ENCODE results near the gene VASN.
"Not testable (repeated sequence)": the region's sequence is repeated elsewhere in the genome, so short reads cannot be mapped to it uniquely, and the experiment has no call there.

Gene VASN

DNA sequence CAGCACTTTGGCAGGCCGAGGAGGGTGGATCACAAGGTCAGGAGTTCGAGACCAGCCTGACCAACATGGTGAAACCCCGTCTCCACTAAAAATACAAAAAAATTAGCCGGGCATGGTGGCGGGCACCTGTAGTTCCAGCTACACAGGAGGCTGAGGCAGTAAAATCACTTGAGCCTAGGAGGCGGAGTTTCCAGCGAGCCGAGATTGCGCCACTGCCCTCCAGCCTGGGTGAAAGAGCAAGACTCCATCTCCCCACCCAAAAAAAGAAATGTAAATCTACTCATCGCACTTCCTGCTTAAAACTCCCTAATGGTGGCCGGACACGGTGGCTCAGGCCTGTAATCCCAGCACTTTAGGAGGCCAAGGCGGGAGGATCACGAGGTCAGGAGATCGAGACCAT is 22.2 kb downstream of the VASN start:
- not testable (repeated sequence) for H3K27me3 ChIP-seq (ENCODE audit: insufficient read depth, low read length); H3K27ac ChIP-seq (ENCODE audit: low read depth, low read length); H3K36me3 ChIP-seq (ENCODE audit: insufficient read depth, low read length); H3K4me3 ChIP-seq (ENCODE audit: low read depth, low read length); H3K79me2 ChIP-seq (ENCODE audit: control insufficient read depth, insufficient read depth, low read length, unreplicated experiment); H2AFZ ChIP-seq (ENCODE audit: low read length, unreplicated experiment)
- H3K4me1 ChIP-seq (ENCODE audit: control insufficient read depth, insufficient read depth, low read length, unreplicated experiment) = peaks cover 25% of the 10 kb centered on the region

DNA sequence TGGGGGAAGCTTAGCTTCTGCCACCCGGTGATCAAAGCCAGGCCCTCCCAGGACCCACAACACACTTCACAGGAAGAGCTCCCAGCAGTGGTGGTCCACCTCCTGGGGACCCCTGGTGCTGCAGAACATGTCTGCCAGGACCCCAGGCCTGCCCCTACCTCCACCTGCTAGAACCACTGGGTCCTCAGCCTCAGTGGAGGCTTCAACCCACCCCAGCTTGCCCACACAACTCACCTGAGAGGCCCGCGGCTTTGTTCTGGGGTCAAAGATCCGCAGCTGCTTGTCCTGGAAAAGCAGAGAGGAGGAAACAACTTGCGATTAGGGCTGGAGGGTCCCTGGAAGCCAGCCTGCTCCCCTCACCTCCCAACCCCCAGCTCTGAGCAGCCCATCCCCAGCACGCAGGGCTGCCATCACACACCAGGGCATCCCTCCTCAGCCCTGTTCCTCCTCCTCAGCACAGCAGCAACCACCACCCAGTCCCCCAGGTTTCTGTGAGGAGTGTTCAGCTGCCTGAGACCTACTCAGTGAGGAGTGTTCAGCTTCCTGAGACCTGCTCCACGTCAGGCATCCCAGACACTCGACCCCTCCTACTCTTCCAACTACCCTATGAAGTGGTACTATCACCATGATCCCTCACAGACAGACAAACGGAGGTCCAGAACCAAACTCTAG is 23.5 kb downstream of the VASN start:
- Histone ChIP-seq H3K4me1 (ENCODE audit: control insufficient read depth, insufficient read depth, low read length, unreplicated experiment) (peaks cover 18% of the 10 kb centered on the region), H3K36me3 (ENCODE audit: insufficient read depth, low read length) (no peaks in the 10 kb centered on the region), H3K27me3 (ENCODE audit: insufficient read depth, low read length) (no peaks in the 10 kb centered on the region), H2AFZ (ENCODE audit: low read length, unreplicated experiment) (no peak overlapping the region), H3K79me2 (ENCODE audit: control insufficient read depth, insufficient read depth, low read length, unreplicated experiment) (no peaks in the 10 kb centered on the region), H3K27ac (ENCODE audit: low read depth, low read length) (no peak overlapping the region), H3K4me3 (ENCODE audit: low read depth, low read length) (no peak overlapping the region)

DNA sequence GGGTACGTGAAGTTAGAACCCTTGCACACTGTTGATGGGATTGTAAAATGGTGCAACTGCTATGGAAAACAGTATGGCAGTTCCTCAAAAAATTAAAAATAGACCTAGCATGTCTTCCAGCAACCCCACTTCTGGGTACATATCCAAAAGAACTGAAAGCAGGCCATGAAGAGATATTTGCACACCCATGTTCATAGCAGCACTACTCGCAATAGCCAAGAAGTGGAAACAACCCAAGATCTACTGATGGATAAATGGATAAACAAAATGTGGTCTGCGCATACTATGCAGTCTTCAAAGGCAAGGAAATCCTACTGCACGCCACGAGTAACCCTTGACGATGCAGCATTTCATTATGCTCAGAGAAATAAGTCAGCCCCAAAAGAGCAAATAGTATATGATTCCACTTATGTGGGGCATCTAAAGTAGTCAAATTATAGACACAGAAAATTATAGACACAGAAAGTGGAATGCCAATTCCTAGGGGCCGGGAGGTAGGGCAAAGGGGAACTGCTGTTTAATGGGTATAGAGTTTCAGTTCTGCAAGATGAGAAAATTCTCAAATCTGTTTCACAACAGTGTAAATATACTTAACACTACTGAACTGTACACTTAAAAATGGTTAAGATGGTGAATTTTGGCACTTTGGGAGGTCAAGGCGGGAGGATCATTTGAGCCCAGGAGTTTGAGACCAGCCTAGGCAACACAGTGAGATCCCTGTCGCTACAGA is 27.5 kb downstream of the VASN start:
- Histone ChIP-seq H3K36me3 (ENCODE audit: insufficient read depth, low read length) (no peaks in the 10 kb centered on the region), H2AFZ (ENCODE audit: low read length, unreplicated experiment) (no peak overlapping the region), H3K4me3 (ENCODE audit: low read depth, low read length) (no peak overlapping the region), H3K79me2 (ENCODE audit: control insufficient read depth, insufficient read depth, low read length, unreplicated experiment) (no peaks in the 10 kb centered on the region), H3K27me3 (ENCODE audit: insufficient read depth, low read length) (no peaks in the 10 kb centered on the region), H3K27ac (ENCODE audit: low read depth, low read length) (no peak overlapping the region), H3K4me1 (ENCODE audit: control insufficient read depth, insufficient read depth, low read length, unreplicated experiment) (peaks cover 4% of the 10 kb centered on the region)

DNA sequence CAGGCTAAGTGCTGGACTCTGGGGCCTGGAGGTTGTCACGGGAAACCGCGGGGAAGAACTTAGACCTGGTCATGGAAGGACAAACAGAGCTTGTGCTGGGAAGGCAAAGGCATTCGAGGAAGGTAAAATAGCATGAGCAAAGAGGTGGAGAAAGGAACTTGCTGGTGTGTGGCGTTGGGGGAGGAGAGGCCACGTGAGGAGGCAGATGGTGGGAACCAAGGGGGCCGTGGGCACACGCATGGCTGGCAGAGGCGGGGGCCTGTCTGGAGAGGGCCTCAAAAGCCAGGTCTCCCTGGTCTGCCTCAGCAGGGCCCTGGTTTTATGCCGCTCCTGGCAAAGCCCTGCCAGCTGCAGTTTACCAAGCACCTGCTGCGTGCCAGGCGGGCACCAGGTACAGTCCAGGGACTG is 29.4 kb downstream of the VASN start:
- Histone ChIP-seq H3K4me1 (ENCODE audit: control insufficient read depth, insufficient read depth, low read length, unreplicated experiment) (peaks cover 4% of the 10 kb centered on the region), H3K79me2 (ENCODE audit: control insufficient read depth, insufficient read depth, low read length, unreplicated experiment) (no peaks in the 10 kb centered on the region), H3K27me3 (ENCODE audit: insufficient read depth, low read length) (no peaks in the 10 kb centered on the region), H3K4me3 (ENCODE audit: low read depth, low read length) (no peak overlapping the region), H3K36me3 (ENCODE audit: insufficient read depth, low read length) (no peaks in the 10 kb centered on the region), H2AFZ (ENCODE audit: low read length, unreplicated experiment) (no peak overlapping the region), H3K27ac (ENCODE audit: low read depth, low read length) (no peak overlapping the region)

DNA sequence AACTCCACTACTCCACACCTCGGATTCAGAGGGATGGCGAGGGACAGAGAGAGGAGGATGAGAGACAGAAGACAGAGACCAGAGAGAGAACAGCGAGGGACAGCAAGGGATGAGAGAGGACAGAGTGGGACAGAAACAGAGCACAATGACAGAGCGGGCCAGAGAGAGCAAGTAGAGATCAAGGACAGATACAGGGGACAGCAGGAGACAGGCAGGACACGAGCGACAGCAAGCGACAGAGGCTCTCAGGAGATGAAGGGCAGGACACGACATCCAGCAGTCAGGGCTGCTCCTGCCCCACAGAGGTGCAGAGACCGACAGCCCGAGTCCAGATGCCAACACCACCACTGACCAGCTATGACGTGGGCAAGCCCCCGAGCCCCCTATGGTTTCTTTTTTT is 29.9 kb downstream of the VASN start:
- Histone ChIP-seq H3K4me1 (ENCODE audit: control insufficient read depth, insufficient read depth, low read length, unreplicated experiment) (peaks cover 4% of the 10 kb centered on the region), H3K4me3 (ENCODE audit: low read depth, low read length) (no peak overlapping the region), H3K27me3 (ENCODE audit: insufficient read depth, low read length) (no peaks in the 10 kb centered on the region), H3K27ac (ENCODE audit: low read depth, low read length) (no peak overlapping the region), H3K36me3 (ENCODE audit: insufficient read depth, low read length) (no peaks in the 10 kb centered on the region), H2AFZ (ENCODE audit: low read length, unreplicated experiment) (no peak overlapping the region), H3K79me2 (ENCODE audit: control insufficient read depth, insufficient read depth, low read length, unreplicated experiment) (no peaks in the 10 kb centered on the region)

DNA sequence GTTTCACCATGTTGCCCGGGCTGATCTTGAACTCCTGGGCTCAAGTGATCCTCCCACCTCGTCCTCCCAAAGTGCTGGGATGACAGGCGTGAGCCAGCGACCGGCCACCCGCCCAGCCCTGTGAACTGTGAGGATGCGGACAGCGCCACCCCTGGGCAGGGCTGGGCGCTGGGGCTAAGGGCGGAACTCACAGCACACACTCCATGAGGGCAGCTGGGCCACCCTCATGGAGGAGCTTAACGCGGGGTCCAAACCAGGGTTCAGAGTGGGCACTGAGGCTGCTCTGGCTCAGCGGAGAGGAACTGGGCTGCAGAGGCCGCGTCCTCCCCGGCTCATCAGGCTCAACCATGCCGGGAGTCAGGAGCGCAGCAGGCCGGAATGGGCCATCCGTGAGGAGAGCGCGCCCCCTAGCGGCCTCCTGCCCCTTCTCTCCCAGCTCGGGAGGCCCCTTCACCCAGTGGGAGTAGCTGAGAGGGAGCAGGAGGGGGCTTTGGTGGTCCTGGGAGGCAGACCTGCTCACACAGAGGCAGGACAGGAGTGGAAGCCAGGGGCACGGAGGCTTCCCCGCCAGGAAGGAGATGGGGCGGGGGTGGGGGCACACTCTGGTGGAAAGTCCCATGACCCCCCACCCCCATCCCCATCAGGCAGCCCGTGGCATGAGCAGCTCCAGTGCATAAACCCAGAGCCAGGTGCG is 30.9 kb downstream of the VASN start:
- H3K27me3 ChIP-seq (ENCODE audit: insufficient read depth, low read length) = no peaks in the 10 kb centered on the region
- no peaks in the 10 kb centered on the region for H3K36me3 ChIP-seq (ENCODE audit: insufficient read depth, low read length)
- no peaks in the 10 kb centered on the region for H3K79me2 ChIP-seq (ENCODE audit: control insufficient read depth, insufficient read depth, low read length, unreplicated experiment)
- no peak overlapping the region for H3K27ac ChIP-seq (ENCODE audit: low read depth, low read length)
- peaks cover 4% of the 10 kb centered on the region for H3K4me1 ChIP-seq (ENCODE audit: control insufficient read depth, insufficient read depth, low read length, unreplicated experiment)
- H2AFZ ChIP-seq (ENCODE audit: low read length, unreplicated experiment) = no peak overlapping the region
- no peak overlapping the region for H3K4me3 ChIP-seq (ENCODE audit: low read depth, low read length)

DNA sequence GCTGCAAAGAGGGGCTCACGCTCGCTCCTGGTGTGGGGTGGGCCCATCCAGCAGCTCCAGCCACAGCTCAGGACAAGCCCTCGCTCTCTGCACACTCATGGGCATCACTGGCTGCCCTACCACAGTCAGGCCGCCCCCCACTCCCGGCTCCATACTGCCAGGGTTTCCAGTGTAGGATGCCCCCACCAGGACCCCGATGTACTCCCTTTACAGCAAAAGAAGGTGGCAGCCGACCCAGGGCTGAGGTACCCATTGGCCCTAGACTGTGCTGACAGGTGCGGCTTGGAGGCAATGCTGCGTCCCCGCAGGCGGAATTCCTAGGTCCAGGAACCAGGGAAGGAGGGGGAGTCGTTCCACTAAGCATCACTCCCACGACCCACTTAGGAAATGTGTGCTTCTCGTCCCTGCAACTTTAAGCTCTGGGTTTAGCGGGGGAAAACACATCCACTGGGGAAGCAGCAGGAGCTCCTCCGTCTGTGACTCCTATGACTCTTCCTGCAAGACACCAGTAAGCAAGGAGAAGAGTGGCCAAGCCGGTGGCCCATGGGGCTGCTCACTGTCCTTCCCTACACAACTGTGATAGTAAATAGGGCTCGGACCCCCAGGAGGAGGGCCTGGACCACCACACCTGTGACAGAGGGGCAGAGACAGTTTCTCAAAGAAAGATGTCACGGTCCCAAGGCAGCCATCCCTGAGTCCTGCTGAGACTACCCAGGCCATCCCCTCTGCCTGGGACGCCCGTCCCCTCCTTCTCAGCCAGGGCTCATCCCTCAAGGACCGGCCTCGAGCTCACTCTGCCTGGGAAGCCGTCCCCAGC is 31.7 kb downstream of the VASN start:
- no peaks in the 10 kb centered on the region for H3K27me3 ChIP-seq (ENCODE audit: insufficient read depth, low read length)
- peaks cover 7% of the 10 kb centered on the region for H3K4me1 ChIP-seq (ENCODE audit: control insufficient read depth, insufficient read depth, low read length, unreplicated experiment)
- H3K36me3 ChIP-seq (ENCODE audit: insufficient read depth, low read length) = no peaks in the 10 kb centered on the region
- no peaks in the 10 kb centered on the region for H3K79me2 ChIP-seq (ENCODE audit: control insufficient read depth, insufficient read depth, low read length, unreplicated experiment)
- H3K27ac ChIP-seq (ENCODE audit: low read depth, low read length) = no peak overlapping the region
- H3K4me3 ChIP-seq (ENCODE audit: low read depth, low read length) = no peak overlapping the region
- no peak overlapping the region for H2AFZ ChIP-seq (ENCODE audit: low read length, unreplicated experiment)

DNA sequence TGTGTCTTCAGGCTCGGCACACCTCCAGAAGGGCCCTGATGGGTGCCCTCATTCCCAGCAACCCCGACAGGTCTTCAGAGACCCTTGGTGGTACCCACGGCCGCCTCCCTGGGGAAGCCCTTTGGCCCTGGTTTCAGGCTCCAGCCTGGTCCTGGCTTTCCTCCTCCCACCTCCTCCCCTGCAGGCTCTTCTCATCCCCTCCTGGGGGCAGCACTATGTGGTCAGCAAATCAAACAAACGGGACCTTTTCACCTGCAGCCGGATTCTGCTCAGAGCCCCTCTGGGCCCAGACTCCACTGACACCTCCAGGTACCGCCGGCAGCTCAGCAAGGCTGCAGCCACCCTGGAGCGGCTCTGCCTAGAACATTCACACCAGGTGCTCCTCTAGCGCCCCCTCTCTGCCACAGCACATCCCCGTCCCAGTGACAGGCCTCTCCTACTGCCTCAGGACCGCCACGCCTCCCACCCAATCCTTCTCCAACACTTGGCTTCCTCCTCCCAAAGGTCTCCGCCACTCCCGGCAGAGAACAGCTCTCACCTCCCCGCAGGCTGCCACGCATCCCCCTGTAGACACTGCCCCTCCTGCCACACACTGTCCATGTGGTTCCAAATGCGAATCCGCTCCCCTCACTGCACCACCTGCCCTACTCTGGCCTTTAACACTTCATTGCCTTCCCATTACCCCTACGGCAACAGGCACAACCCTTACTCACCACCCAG is 32.8 kb downstream of the VASN start:
- no peaks in the 10 kb centered on the region for H3K36me3 ChIP-seq (ENCODE audit: insufficient read depth, low read length)
- peaks cover 8% of the 10 kb centered on the region for H3K4me1 ChIP-seq (ENCODE audit: control insufficient read depth, insufficient read depth, low read length, unreplicated experiment)
- H3K4me3 ChIP-seq (ENCODE audit: low read depth, low read length) = no peak overlapping the region
- no peaks in the 10 kb centered on the region for H3K79me2 ChIP-seq (ENCODE audit: control insufficient read depth, insufficient read depth, low read length, unreplicated experiment)
- no peak overlapping the region for H2AFZ ChIP-seq (ENCODE audit: low read length, unreplicated experiment)
- H3K27me3 ChIP-seq (ENCODE audit: insufficient read depth, low read length) = no peaks in the 10 kb centered on the region
- H3K27ac ChIP-seq (ENCODE audit: low read depth, low read length) = no peak overlapping the region

DNA sequence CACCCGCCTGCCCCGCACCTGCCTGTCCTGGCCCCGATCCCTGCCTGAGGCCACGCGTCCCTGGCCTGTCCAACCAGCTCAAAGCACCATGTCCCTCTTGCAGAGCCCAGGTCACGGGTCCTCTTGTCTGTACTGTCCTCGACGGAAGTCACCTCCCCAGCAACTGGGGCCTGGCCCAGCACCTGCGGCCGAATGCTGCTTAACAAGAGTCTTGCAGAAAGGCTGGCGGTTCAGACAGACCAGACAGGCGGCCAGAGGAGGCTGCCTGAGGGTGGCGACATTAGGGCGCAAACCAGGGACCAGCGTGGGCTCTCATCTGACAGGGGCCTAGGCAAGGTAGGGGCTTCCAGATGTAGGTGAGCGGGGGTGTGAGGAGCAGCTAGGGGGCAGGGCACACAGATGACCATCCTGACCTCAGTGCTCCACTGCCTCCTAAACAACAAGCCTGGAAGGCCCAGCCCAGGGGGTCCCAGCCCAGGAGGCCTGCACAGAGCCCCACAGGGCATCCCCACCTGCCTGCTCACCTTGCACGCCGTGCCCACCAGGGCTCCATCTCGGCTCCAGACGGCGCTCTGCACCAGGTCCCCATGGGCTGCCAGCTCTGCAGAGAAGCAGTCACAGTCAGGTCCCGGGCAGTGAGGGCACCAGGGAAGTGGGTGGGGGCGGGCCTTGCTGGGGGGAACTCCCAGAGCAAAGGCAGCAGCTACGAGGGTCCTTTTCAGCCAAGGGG is 33.5 kb downstream of the VASN start:
- Histone ChIP-seq H3K4me1 (ENCODE audit: control insufficient read depth, insufficient read depth, low read length, unreplicated experiment) (peaks cover 8% of the 10 kb centered on the region), H3K79me2 (ENCODE audit: control insufficient read depth, insufficient read depth, low read length, unreplicated experiment) (no peaks in the 10 kb centered on the region), H3K27me3 (ENCODE audit: insufficient read depth, low read length) (no peaks in the 10 kb centered on the region), H3K27ac (ENCODE audit: low read depth, low read length) (no peak overlapping the region), H3K4me3 (ENCODE audit: low read depth, low read length) (no peak overlapping the region), H3K36me3 (ENCODE audit: insufficient read depth, low read length) (no peaks in the 10 kb centered on the region), H2AFZ (ENCODE audit: low read length, unreplicated experiment) (no peak overlapping the region)

Data from ACC112 (cell line).